GM18498 (cell line): Measurements from ENCODE around the gene RIOK3.
"Not testable (repeated sequence)": the region's sequence is repeated elsewhere in the genome, so short reads cannot be mapped to it uniquely, and the experiment has no call there.

ENCODE experiments used
- ATAC-seq: cut with Tn5 transposase; IDR thresholded peaks from one replicate; pipeline ENCODE4 v1.9.1; 2021; ENCODE audit warnings: mild to moderate bottlenecking, moderate library complexity; ENCODE audit not compliant: unreplicated experiment

RIOK3 gene

DNA sequence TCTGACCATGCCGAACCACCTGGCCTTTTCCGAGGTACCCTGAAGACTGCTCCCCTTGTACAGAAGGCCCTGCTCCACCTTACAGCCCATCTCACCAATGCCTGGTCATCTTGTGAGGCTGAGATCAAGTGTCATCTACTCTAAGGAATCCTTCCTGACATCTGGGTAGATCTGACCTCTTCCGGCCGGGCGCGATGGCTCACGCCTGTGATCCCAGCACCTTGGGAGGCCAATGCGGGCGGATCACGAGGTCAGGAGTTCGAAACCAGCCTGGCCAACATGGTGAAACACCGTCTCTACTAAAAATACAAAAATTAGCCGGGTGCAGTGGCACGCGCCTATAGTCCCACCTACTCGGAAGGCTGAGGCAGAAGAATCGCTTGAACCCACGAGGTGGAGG, 2.1 kb upstream of the RIOK3 start:
- peak; percentile 4 for ATAC-seq

DNA sequence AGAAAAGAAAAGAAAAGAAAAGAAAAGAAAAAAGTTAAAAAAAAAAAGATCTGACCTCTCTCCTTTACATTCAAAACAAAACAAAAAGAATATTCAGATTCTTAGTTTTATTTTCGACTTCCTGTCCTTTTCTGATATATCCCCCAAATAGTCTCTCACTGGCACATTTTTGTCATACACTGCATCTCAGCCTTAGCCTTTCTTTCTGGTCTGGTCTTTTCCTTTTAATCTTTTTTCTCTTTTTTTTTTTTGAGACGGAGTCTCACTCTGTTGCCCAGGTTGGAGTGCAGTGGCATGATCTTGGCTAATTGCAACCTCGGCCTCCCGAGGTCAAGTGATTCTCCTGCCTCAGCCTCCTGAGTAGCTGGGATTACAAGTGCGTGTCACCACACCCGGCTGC, 1.6 kb upstream of the RIOK3 start:
- ATAC-seq, result peak; percentile 20

DNA sequence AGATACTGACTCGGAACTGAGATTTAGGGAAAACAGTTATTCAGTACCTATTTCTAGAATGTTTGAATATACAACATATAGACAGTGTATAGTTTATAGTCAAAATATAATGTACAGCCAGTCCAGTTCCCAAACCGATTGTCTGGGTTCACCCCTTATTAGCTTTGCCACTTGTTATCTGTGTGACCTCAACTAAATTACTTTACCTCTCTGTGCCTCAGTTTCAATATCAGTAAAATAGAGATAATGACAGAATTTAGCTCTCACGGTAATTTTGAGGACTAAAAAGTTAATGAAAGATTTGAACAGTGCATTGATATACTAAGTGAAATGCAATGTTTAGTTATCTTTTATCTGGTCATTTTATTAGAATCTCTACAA, 750 bp upstream of the RIOK3 start:
- no peak for ATAC-seq

DNA sequence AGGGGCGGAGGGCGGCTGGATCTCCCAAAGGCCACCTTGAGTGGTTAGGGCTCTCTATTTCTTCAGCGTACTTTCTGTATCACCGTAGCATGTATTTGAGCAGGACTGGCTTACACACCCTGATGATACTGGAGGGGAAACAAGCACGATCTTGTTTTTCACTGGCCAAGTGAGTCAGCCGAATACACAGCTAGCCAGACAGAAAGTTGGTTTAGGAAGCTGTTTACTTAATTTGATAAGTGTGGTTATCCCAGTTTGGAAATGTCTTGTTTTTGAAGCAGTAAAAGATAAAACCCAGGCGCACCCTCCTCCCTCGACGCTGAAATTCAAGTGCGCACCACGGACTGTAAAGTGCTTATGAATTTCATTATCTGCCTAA, 582 bp downstream of the RIOK3 start:
- peak; percentile 13 for ATAC-seq

- no peak for ATAC-seq
Observed at GRCh38 chr18:23456835-23457234, 3.7 kb downstream of the RIOK3 start.

DNA sequence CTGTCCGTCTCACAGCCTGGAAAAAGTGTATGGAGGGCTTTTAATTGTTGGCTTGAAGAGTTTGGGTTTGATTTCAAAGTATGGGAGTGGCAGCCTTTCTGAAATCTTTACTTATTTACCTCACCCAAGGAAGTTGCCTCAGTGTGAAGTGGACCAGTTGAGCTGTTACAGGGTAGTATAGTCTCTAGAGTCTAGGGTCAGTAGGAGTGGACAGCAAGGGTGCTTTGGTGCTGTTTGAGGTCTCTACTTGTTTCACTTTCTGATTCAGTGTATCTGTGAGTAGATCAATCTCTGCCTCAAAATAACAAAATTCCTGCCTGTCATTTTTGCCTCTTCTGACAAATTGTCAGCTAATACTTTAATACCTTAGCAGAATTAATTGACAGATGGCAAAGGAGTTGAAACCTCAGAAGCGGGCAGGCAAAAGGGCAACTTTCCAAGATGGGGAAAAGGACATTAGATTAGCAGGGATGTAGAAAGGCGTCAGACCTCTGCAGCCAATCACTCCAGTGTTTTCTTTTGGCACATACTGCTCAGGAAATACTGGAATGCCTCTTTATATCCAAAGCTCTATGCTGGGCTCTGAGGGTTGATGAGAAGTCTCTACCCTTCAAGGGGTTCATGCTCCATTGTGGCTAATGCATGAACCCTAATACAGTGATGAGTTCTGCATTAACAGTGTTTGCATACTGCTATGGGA, 5.9 kb downstream of the RIOK3 start:
- ATAC-seq, result no peak

- no peak for ATAC-seq
Observed at GRCh38 chr18:23459530-23459921, 6.4 kb downstream of the RIOK3 start.

DNA sequence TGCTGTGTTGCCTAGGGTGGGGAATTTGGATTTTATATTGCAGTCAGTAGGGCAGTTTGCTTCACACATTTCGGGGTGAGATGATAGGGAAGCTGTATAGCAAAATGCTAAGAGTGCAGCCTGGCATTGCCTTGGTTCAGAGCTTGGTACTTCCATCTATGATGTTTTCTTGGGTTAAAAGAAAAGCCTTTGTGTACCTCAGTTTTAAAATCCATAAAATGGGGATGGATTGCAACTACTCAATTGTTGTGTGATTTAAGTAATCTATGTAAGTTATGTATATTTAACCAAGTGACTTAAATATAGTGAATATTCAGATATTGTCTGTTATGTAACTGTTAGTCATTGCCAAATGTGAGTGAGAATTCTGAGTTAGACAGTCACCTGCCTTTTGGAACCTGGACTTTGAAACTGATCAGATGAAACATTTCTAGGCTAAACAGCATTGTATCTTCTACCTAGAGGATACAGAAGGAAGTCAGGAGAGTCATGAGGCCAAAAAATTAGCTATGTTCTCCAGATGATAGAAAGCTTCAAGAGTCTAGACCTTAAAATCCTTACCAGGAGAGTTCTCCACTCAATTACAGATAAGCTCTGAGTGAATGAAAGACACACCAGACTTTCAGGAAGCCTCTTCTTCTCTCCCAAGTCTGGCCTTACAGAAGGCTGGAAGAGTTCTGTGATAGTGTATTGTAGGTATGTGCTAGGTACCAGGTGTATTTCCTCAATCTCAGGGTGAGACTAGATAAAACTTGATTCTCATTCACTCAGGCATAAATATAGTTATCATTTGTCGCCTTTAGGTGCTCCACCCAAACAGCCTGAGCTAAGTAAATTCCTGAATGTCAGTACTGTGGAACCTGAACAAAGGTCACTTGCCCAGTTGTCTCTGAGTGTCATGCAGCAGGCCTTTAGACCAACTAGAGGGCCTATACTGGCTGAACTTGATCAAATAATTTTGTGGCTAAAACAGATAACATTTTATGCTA, 7.5 kb downstream of the RIOK3 start:
- ATAC-seq, result no peak

GRCh38 chr18:23462876-23463275, 9.8 kb downstream of the RIOK3 start:
- no peak for ATAC-seq

DNA sequence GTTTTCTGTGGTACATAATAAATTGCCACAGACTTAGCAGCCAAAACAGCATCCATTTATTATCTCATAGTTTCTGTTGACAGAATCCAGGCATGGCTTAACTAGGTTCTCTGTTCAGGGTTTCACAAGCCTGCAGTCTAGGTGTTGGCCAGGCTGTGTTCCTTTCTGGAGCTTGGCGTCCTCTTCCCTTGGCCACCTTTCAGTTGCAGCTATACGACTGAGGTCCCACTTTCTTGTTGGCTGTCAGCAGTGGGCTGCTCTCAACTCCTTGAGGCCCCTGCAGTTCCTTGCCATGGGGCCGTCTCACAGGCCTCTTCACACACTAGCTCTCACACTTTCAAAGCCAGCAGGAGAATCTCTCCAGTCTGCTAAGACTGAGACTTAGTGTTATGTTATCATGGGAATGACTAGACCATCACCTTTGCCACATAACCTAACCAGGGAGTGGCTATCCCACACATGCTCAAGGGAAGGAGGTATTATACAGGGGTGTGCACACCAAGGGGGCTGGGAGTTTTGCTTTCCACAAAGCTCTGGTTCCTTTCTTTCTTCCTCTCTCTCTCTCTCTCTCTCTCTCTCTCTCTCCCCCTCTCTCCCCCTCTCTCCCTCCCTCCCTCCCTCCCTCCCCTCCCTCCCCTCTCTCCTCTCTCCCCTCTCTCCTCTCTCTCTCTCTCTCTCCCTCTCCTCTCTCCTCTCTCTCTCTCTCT, 15.8 kb downstream of the RIOK3 start:
- ATAC-seq, result no peak

GRCh38 chr18:23470620-23471387, 17.7 kb downstream of the RIOK3 start:
- ATAC-seq, result no peak

DNA sequence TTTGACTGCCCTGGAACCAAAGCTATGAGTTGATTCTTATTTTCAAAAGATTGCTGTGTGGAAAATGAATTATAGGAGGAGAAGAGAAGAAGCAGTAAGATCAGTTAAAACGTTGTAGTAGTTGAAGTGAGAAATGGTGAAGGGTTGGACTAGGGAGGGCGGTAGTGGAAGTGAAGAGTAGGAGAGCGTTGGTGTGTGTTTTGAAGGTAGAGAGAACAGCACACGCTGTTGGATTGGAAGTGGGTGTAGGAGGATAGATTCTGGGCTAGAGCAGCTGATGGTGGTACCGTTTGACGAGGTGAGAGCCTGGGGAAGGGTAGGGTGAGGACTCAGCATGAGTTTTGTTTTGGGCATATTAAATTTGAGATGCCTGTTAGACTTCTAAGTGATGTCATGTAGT, 18.4 kb downstream of the RIOK3 start:
- no peak for ATAC-seq

GRCh38 chr18:23479829-23480505, 26.9 kb downstream of the RIOK3 start:
- no peak for ATAC-seq

GRCh38 chr18:23484561-23485182, 31.6 kb downstream of the RIOK3 start:
- no peak for ATAC-seq

DNA sequence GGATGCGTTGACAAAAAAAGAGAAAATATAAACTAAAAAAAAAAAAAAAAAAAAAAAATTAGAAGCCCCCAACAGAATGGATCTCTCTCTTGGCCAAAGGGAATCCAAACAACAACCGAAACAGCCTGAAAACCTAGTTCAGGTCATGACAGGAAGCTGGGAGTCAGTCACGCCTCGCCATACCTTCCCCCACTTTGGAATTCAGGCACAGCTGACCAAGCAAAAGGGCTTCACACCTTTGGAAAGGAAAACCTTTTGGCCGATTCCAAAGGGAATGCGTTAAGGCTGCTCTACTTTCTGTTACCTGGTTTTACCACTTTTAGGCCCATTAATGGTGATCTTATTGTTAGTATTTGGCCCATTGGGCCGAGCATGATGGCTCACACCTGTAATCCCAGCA, 32.3 kb downstream of the RIOK3 start:
- ATAC-seq, result no peak

DNA sequence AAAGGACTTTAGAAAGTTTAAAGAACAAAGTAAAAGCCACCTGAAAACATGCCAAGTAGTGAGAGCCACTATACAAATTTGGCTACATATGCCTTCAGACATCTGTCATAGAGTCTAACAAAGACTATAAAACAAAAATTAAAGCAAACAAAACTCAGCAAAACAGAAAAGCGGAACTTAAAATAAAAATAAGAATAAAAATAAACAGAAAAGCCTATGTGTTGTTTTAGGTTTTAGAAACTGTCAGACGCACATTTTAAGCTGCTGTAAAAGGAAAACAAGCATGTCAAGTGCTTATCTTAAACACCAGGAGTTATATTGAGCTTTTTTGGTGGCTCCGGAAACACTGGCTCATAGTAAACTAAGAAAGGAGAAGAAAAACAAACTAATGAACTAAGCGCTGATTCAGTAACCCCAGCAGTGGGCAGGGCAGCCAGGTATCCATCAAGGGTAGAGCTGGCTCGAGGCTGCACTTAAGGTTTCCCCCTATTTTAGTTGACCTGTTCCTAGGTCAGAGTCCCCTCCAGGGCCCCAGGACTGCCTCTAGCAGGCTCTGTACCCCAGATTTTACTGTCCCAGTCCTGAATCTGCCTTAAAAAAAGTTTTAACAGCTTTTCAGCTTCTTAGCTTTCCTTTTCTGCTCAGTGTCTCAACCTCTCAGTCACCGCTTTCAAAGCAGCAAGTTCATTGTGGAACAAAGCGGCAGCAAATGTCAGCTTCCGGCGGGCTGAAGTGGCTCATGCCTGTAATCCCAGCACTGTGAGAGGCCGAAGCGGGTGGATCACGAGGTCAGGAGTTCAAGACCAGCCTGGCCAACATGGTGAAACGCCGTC, 34.9 kb downstream of the RIOK3 start:
- peak; percentile 84 for ATAC-seq

GRCh38 chr18:23489586-23489985, 36.5 kb downstream of the RIOK3 start:
- not testable (repeated sequence) for ATAC-seq

DNA sequence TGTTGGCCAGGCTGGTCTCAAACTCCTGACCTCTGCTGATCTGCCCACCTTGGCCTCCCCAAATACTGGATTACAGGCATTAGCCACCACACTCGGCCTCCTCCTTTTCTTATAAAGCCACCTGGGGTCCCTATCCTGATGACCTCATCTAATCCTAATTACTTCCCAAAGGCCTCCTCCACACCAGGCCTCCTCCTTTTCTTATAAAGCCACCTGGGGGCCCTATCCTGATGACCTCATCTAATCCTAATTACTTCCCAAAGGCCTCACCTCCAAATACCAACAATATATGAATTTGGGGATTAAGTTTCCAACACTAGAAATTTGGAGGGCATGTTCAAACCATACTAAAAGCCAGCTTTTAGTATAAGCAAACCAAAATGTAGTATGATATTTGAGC, 40.6 kb downstream of the RIOK3 start:
- ATAC-seq, result no peak

DNA sequence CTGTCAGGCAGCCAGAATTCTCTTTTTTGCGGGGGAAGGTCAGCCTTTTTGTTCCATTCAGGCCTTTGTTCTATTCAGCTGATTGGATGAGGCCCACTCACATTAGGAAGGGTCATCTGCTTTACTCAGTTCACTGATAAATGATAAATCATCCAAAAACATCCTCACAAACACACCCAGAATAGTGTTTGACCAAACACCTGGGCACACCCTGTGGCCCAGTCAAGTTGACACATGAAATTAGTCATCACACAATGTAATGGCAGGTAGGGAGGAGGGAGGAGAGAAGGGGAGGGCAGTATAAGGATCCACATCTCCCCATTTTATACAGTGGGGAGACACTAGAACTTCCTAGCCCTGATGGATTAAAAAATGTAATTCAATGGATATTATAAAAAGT, 41.9 kb downstream of the RIOK3 start:
- ATAC-seq, result no peak
